GM19395 (cell line): ENCODE data around the gene ST7.
"Not testable (repeated sequence)": the region's sequence is repeated elsewhere in the genome, so short reads cannot be mapped to it uniquely, and the experiment has no call there.

Experiments
- ATAC-seq: cut with Tn5 transposase; IDR thresholded peaks from one replicate; pipeline ENCODE4 v1.9.1; 2021; ENCODE audit warnings: mild to moderate bottlenecking, moderate library complexity; ENCODE audit not compliant: unreplicated experiment

ST7 gene

GRCh38 chr7:117211614-117212013 lies 258.3 kb downstream of the ST7 start:
- no peak for ATAC-seq

GRCh38 chr7:117212969-117213877 lies 259.9 kb downstream of the ST7 start:
- peak; percentile 84 for ATAC-seq

- no peak for ATAC-seq
Measured at GRCh38 chr7:117216010-117216409, 262.7 kb downstream of the ST7 start.

DNA sequence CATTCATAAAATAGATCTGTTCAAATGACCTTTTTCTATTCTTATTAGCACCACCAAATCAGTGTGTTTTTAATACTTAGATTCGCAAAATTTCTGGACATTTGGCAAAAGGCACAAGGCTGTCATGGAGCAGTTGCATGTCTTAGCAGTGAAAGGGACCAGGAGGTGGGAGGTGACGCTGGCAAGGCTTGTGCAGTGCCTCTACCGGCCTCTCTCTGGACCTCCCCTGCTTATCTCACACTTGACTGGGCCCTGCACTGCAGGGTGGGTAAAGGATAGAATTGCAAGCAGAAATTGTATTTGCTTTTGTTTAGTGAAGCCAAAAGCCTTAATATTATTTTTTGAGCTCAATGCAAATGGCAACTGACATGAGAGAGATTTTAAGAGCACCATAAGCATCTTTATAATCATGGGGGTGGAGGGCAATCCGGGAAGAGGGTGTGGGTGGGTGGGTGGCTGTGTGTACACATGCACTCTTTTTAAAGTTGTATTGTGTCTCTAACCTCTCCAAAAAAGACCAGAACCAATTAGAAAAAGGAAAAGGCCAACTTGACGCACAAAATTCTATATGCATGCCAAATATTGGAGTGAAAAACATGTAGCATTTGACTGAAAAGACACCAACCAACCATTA lies 263.3 kb downstream of the ST7 start:
- ATAC-seq = no peak

DNA sequence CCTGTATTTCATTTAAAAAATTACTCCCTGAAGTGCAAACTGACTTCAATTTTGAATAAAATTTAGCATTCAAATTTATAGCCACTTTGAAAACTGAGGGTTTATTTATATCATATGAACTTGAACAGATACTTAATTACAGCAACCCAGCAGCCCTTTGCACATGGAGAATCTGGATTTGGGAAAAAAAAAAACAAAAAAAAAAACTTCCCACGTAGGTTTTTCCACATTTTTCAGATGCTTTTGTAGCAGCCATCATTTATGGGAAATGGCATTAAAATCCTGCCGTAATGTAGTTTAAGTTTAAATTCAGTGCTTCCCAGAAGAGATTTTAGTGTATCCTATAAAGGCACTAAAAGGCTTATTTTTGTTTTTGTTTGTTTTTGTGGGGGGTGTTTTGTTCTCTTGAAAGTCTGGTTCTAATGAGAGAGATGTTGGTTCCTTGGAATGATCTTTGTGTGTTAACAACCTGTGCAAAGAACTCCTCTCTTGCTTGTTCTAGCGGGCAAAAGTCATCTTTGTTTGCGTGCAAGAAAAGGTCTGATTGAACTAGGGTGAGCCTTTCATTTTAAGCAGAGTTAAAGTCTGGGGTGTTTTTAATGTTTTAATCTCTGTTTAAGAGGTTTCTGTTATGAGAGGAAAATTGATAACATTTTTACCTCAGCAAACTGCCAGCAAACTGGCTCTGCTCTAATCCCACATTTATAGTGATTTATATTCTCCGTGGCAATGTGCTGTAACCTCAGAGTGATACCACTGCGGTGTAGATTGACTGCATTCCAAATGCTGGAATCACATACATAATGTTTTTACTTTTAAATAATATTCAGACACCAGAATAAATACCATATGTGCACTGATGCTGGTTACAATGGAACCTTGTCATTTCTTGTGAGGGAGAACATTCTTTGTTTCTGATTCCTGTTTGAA lies 264.1 kb downstream of the ST7 start:
- ATAC-seq = no peak

GRCh38 chr7:117218700-117219099 lies 265.4 kb downstream of the ST7 start:
- ATAC-seq = no peak

GRCh38 chr7:117219485-117219884 lies 266.2 kb downstream of the ST7 start:
- ATAC-seq = no peak

- no peak for ATAC-seq
Measured at GRCh38 chr7:117220836-117221235, 267.5 kb downstream of the ST7 start.

DNA sequence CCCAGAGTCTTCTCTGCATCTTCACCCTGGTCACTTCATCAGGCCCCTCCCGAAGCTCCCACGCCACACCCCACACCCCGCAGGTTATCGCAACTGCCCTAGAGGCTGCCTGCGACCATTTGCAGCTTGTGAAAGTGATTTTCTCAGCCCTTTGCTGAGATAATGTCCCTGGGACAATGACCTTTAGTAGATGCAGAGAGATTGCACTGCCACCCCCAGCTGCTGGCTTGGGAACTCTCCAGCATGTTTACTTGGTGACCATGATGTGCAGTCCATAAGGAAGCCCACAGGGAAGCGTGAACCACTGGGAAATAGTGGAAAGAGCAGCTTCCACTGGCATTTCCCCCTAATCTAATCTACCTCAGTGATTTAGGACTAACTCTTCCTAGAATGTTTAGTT lies 272.2 kb downstream of the ST7 start:
- no peak for ATAC-seq

DNA sequence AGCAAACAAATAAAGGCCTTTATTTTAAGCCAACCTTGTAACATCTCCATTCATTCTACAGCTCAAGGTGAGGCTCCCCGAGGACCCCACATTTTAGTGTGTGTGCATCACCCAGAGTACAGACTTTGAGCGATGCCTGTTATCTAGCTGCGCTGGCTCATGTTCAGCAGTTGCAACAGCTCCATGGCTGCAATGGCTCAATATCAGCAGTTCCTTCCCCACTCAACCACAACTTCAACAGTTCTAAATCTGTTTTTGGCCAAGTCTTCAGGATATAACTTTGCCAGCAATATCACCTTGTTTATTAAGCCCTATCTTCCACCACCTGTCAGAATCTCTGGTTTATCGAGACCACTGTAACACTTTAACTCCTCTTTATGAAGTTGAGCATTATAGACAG lies 273.8 kb downstream of the ST7 start:
- ATAC-seq = no peak

- no peak for ATAC-seq
Measured at GRCh38 chr7:117229350-117229749, 276.0 kb downstream of the ST7 start.

DNA sequence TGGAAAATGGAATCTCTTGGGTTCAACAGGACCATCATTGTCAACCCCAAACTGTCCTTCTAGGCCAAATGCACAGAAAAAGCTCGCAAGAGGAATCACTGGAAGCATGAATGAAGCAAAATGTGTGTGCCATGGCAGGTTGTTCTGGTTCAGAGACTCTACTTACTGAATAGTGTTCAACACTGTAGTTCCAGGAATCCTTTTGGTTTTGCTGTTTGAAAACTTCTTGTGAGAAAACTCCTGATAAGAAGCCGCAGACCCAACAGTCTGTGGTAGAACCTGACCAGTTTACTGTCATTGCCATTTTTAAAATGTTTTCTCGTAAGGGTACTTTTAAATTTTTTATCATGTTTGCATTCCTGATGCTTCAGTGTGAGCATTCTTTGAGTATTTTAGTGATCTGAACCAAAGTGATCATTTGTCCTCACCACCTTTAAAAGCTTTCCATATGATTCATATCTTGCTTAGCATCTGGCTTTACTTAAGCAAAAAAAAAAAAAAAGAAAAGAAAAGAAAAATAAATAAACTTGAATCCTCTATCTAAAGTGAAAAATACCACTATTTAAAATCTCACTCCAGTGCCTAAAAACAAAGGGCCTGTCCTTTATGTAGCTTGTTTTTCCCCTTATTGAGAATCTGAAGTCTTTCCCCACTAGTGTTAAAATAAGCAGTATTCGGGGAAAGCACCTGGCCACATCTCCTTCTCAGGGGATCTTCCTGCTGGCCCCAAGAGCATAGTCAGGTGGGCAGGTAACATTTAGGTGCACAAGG lies 277.2 kb downstream of the ST7 start:
- peak; percentile 61 for ATAC-seq

DNA sequence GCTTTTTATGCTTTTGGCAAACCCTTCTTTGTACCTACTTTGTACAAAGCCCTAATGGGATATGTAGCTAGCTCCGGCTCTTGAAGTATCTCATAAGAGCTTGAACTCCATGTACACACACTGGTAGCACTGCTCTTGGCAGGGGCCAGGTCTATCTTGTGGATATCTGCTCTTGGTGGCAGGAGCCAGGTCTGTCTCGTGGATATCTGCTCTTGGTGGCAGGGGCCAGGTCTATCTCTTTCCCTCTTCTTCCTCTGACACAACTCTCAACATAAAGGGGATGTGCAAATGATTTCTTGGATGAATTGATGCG lies 277.7 kb downstream of the ST7 start:
- no peak for ATAC-seq

DNA sequence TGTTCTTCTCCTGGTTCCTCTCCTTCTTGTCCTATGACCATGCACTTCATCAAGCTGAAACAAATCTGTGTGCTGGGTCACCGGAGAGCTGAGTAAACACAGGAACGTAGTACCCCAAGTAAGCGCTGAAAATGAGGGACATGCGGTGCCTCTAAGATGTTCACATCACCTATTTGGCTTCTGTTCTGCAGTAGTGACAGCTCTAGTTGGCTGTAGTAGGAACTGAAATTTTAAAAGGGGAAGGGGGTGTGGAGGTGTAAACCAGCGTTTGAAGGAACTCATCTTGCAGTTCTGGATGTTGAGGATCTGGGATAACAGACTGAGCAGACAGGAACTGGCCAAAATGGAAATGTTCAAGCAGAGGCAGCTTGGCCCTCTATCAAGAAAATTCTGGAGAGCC lies 284.3 kb downstream of the ST7 start:
- ATAC-seq = no peak

- no peak for ATAC-seq
Measured at GRCh38 chr7:117238472-117238871, 285.2 kb downstream of the ST7 start.

GRCh38 chr7:117238937-117239336 lies 285.6 kb downstream of the ST7 start:
- ATAC-seq = no peak

GRCh38 chr7:117241088-117241487 lies 287.8 kb downstream of the ST7 start:
- no peak for ATAC-seq

DNA sequence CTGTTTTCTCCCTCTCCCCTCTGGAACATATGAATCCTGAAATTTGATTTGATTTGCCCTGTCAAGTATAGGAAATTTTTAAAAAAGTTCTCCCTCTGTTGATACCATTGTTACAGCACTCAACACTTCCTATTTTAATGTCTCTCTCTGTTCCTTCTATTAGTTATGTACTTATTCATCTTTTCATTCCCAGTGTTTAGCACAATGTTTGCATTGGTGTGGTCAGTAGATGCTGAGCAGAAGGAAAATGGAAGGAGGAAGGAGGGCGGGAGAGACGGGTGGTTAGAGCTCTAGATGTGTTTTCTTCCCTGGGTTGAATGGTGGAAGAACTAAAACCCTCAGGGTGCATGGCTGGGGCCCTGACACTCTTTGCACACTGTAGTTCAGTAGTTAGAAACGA lies 290.1 kb downstream of the ST7 start:
- no peak for ATAC-seq

GRCh38 chr7:117245703-117246102 lies 292.4 kb downstream of the ST7 start:
- not testable (repeated sequence) for ATAC-seq

DNA sequence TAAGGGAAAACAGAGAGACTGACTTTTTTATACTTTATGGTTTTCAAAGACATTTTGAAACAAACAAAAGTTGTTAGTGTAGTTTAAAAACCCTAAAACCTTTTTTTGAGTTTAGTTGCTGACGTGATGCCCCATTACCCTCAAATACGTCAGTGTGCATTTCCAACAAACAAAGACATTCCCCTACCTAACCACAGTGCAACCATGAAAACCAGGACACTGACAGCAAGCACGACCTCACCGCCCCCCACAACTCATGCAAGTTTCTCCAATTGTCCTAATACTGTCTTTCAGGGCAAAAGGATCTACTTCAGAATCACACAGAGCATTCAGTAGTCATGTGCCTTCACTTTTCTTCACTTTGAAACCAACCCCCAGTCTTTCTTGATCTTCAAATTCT lies 294.5 kb downstream of the ST7 start:
- no peak for ATAC-seq

GRCh38 chr7:117248829-117249228 lies 295.5 kb downstream of the ST7 start:
- ATAC-seq = no peak
